Anterior cingulate cortex (tissue), 58 donors: ENCODE data around the gene CNTNAP1.
"Not testable (repeated sequence)": the region's sequence is repeated elsewhere in the genome, so short reads cannot be mapped to it uniquely, and the experiment has no call there.

Source experiments
- DNase-seq, 58 donors: peaks; one replicate each; lab custom pipeline; 2025; lab: John Stamatoyannopoulos, UW

Gene CNTNAP1

GRCh38 chr17:42706732-42707131 lies 24.4 kb downstream of the CNTNAP1 start:
- no peak for DNase-seq

- no peak for DNase-seq
Observed at GRCh38 chr17:42708588-42708987, 26.3 kb downstream of the CNTNAP1 start.

- no peak for DNase-seq
Observed at GRCh38 chr17:42709561-42709960, 27.2 kb downstream of the CNTNAP1 start.

- peak in 13 of 58 donors; percentile 6 to 69 (median 13) for DNase-seq
Observed at GRCh38 chr17:42720996-42721583, 38.8 kb downstream of the CNTNAP1 start.

GRCh38 chr17:42723636-42724035 lies 41.3 kb downstream of the CNTNAP1 start:
- no peak for DNase-seq

GRCh38 chr17:42725143-42725542 lies 42.8 kb downstream of the CNTNAP1 start:
- no peak for DNase-seq

- no peak for DNase-seq
Observed at GRCh38 chr17:42740699-42741098, 58.4 kb downstream of the CNTNAP1 start.

GRCh38 chr17:42742916-42743315 lies 60.6 kb downstream of the CNTNAP1 start:
- DNase-seq, result not testable (repeated sequence)

- no peak for DNase-seq
Observed at GRCh38 chr17:42743595-42744282, 61.4 kb downstream of the CNTNAP1 start.

GRCh38 chr17:42744283-42744805 lies 62.0 kb downstream of the CNTNAP1 start:
- DNase-seq, result peak in 37 of 58 donors; percentile 19 to 90 (median 69)

- DNase-seq, result peak; percentile 9 to 94 (median 84)
Observed at GRCh38 chr17:42744806-42745617, 62.7 kb downstream of the CNTNAP1 start, which contains the start of gene EZH1. Gene EZH1, minus strand, starts transcription at chr17:42745040. Its CDS starts 16,099 bp downstream, at chr17:42728941.

- no peak for DNase-seq
Observed at GRCh38 chr17:42748202-42748907, 66.0 kb downstream of the CNTNAP1 start.

- peak in 5 of 58 donors; percentile 8 to 14 (median 9) for DNase-seq
Observed at GRCh38 chr17:42748908-42749798, 66.8 kb downstream of the CNTNAP1 start.
